ENCODE results near the gene VSIG10.

The VSIG10 gene

DNA sequence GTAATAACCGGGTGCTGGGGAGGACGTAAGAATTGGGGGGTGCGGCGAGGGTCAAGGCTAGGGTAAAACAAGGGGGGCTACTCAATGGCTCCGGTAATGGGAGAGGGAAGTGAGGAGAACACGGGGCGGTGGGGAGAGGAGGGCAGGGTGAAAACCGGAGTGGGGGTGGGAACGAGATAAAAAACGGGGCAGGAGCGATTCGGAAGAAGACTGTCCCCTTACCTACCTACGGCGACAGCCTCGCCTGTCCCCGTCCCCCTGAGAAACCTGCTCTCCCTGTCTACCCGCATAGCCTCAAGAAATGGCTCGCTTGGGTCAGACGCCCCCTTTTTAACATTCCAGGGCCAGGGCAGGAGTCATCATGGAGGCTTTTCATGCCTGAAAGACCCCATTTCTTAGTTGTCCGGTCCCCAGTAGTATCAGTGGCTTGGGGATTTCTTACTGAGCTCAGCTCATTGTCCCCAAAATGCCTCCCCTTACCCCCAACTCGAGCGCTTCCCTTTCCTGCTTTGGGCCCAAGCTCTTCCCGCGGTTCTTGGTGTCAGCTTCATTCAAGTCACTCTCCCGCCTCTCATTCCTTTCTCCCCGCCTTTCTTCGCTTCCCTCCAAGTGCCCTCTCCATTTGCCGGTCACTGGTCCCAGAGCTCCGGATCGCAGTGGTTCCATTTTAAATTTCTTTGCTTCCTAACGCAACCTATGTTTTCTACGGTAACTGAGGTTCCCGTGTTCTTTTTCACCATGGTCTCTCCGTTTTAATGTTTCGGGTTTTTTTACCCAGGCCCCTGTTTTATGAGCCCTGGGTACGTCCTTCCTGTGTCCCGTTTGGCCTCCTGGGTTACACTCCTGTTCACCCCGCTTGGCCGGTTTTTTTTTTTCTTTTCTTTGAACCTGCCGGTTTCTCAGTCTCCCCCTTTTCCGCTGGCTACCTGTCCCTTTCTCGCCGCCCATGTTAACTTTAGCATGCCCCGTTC lies 41.7 kb downstream of the VSIG10 start:
- Histone ChIP-seq H3K27ac (ENCODE audit: low read depth, low read length) (peak overlapping the region; percentile 97), H3K4me1 (ENCODE audit: control insufficient read depth in 5 of 5, insufficient read depth in 5 of 5, low read length in 5 of 5) (peaks cover 0 to 57% (median 42%) of the 10 kb centered on the region in 5 donors), H3K36me3 (ENCODE audit: control insufficient read depth in 5 of 5, insufficient read depth in 5 of 5, low read length in 5 of 5) (peaks cover 0 to 5% (median 0%) of the 10 kb centered on the region in 5 donors), H3K9ac (ENCODE audit: low read length in 5 of 5) (peak overlapping the region; percentile 87 to 97 (median 97)), H3K4me3 (ENCODE audit: low read depth in 1 of 5, low read length in 5 of 5) (peak overlapping the region; percentile 78 to 94 (median 85)), H3K9me3 (ENCODE audit: control insufficient read depth in 5 of 5, low read length in 5 of 5) (no peaks in the 10 kb centered on the region), H3K27me3 (ENCODE audit: control insufficient read depth in 5 of 5, insufficient read depth in 4 of 5, low read length in 5 of 5) (no peaks in the 10 kb centered on the region)

DNA sequence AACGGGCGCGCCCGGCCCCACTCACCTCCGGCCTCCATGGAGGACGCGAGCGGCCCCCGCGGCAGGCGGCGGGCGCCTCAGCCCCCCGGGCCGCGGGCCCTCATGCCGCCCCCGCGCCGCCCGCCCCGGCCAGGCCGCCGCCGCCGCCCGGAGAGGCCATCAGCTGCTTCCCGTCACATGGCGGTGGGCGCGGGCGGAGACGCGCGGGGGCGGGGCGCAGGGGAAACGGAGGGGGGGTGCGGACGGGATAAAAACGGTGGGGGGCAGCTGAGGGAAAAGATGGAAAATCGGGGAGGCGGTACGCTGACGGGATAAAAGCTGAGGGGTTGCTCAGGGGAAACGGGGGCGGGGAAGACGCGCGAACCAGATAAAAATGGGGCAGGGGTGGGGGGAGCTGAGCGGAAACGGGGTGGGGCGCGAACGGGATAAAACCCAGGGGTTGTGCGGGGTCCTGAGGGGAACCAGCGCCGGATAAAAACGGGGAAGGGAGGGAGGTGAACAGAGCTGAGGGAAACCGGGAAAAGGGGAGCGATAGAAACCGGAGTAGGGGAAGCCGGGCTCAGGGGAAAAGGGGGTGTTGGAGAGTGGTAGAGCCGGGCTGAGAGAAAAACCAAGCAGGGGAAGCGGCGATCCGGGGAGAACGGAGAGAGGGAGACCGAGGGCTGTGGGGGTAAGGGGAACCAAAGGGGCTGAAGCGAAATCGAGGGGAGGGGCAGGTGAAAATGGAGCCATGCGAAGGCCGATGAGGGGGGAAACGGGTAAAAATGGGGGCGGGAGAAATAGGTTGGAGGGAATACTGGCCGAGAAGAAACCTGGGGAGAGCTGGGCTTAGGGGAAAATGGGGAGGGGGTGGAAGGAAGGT lies 42.6 kb downstream of the VSIG10 start, which contains the start of gene WSB2:
Gene WSB2, minus strand, starts transcription at position 169 of the 862 bp plus-strand sequence. Its CDS starts 131 bp downstream, at position 38.
- H3K4me3 ChIP-seq (ENCODE audit: low read depth in 1 of 5, low read length in 5 of 5), result peak within 1 kb of the TSS; percentile 78 to 94 (median 86)
- H3K9ac ChIP-seq (ENCODE audit: low read length in 5 of 5), result peak within 1 kb of the TSS; percentile 95 to 97 (median 97)
- no peaks in the 10 kb centered on the region for H3K9me3 ChIP-seq (ENCODE audit: control insufficient read depth in 5 of 5, low read length in 5 of 5)
- H3K27ac ChIP-seq (ENCODE audit: low read depth, low read length), result peak within 1 kb of the TSS; percentile 100
- peaks cover 0 to under 1% (median 0%) of the 10 kb centered on the region in 5 donors for H3K36me3 ChIP-seq (ENCODE audit: control insufficient read depth in 5 of 5, insufficient read depth in 5 of 5, low read length in 5 of 5)
- H3K27me3 ChIP-seq (ENCODE audit: control insufficient read depth in 5 of 5, insufficient read depth in 4 of 5, low read length in 5 of 5), result no peaks in the 10 kb centered on the region
- H3K4me1 ChIP-seq (ENCODE audit: control insufficient read depth in 5 of 5, insufficient read depth in 5 of 5, low read length in 5 of 5), result peaks cover 0 to 60% (median 44%) of the 10 kb centered on the region in 5 donors

DNA sequence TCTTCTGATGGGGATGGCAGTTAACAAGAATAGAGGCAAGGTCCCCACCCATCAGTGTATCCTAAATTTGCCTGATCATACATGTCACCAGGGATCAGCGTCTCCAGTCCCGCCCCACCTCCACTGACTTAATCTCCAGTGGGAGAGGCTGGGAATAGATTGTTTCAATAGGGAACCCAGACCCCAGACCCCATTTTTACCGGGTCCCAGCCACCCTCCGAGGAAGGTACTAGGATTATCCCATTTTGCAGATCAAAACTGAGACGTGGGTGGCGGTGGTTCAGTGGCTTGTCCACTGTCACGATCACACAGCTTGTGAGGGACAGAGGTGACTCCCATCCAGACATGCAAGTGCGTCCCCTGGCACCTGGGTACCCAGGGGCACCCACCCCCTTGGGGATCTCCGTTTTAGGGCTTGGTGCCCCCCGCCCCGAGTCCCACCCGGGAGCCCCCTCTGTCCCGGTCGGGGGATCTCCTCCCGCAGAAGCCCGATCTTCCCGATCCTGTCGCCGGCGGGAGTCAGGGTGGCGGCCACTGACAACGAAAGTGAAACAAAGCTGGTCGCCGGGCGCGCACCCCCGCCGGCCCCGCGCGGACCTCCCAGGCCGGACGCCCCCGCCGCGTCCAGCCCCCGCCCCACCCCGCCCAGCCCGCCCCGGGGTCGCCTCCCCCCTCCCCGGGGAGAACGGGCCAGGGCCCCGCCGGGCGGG lies 43.4 kb downstream of the VSIG10 start:
- H3K36me3 ChIP-seq (ENCODE audit: control insufficient read depth in 5 of 5, insufficient read depth in 5 of 5, low read length in 5 of 5), result no peaks in the 10 kb centered on the region
- peak overlapping the region; percentile 83 to 96 (median 95) for H3K9ac ChIP-seq (ENCODE audit: low read length in 5 of 5)
- peak overlapping the region; percentile 67 to 88 (median 81) for H3K4me3 ChIP-seq (ENCODE audit: low read depth in 1 of 5, low read length in 5 of 5)
- H3K4me1 ChIP-seq (ENCODE audit: control insufficient read depth in 5 of 5, insufficient read depth in 5 of 5, low read length in 5 of 5), result peaks cover 2 to 67% (median 50%) of the 10 kb centered on the region in 5 donors
- H3K27ac ChIP-seq (ENCODE audit: low read depth, low read length), result peak overlapping the region; percentile 100
- H3K9me3 ChIP-seq (ENCODE audit: control insufficient read depth in 5 of 5, low read length in 5 of 5), result no peaks in the 10 kb centered on the region
- no peaks in the 10 kb centered on the region for H3K27me3 ChIP-seq (ENCODE audit: control insufficient read depth in 5 of 5, insufficient read depth in 4 of 5, low read length in 5 of 5)

- H3K4me3 ChIP-seq (ENCODE audit: low read depth in 1 of 5, low read length in 5 of 5), result peak overlapping the region; percentile 67 to 88 (median 81)
- H3K27me3 ChIP-seq (ENCODE audit: control insufficient read depth in 5 of 5, insufficient read depth in 4 of 5, low read length in 5 of 5), result no peaks in the 10 kb centered on the region
- H3K36me3 ChIP-seq (ENCODE audit: control insufficient read depth in 5 of 5, insufficient read depth in 5 of 5, low read length in 5 of 5), result no peaks in the 10 kb centered on the region
- H3K27ac ChIP-seq (ENCODE audit: low read depth, low read length), result peak overlapping the region; percentile 100
- H3K9me3 ChIP-seq (ENCODE audit: control insufficient read depth in 5 of 5, low read length in 5 of 5), result no peaks in the 10 kb centered on the region
- peak overlapping the region; percentile 83 to 96 (median 95) for H3K9ac ChIP-seq (ENCODE audit: low read length in 5 of 5)
- peaks cover 2 to 63% (median 46%) of the 10 kb centered on the region in 5 donors for H3K4me1 ChIP-seq (ENCODE audit: control insufficient read depth in 5 of 5, insufficient read depth in 5 of 5, low read length in 5 of 5)
Observed at GRCh38 chr12:118059341-118060191, 44.2 kb downstream of the VSIG10 start.

- Histone ChIP-seq H3K27ac (ENCODE audit: low read depth, low read length) (peak overlapping the region; percentile 100), H3K9me3 (ENCODE audit: control insufficient read depth in 5 of 5, low read length in 5 of 5) (no peaks in the 10 kb centered on the region), H3K36me3 (ENCODE audit: control insufficient read depth in 5 of 5, insufficient read depth in 5 of 5, low read length in 5 of 5) (no peaks in the 10 kb centered on the region), H3K9ac (ENCODE audit: low read length in 5 of 5) (peak overlapping the region in 3 of 5 donors; percentile 83 to 95 (median 94)), H3K27me3 (ENCODE audit: control insufficient read depth in 5 of 5, insufficient read depth in 4 of 5, low read length in 5 of 5) (no peaks in the 10 kb centered on the region), H3K4me1 (ENCODE audit: control insufficient read depth in 5 of 5, insufficient read depth in 5 of 5, low read length in 5 of 5) (peaks cover 2 to 57% (median 41%) of the 10 kb centered on the region in 5 donors), H3K4me3 (ENCODE audit: low read depth in 1 of 5, low read length in 5 of 5) (no peak overlapping the region)
Observed at GRCh38 chr12:118058881-118059280, 44.9 kb downstream of the VSIG10 start.

GRCh38 chr12:118058227-118058626 lies 45.6 kb downstream of the VSIG10 start:
- H3K9me3 ChIP-seq (ENCODE audit: control insufficient read depth in 5 of 5, low read length in 5 of 5), result no peaks in the 10 kb centered on the region
- H3K27ac ChIP-seq (ENCODE audit: low read depth, low read length), result no peak overlapping the region
- H3K9ac ChIP-seq (ENCODE audit: low read length in 5 of 5), result no peak overlapping the region
- no peaks in the 10 kb centered on the region for H3K27me3 ChIP-seq (ENCODE audit: control insufficient read depth in 5 of 5, insufficient read depth in 4 of 5, low read length in 5 of 5)
- H3K4me3 ChIP-seq (ENCODE audit: low read depth in 1 of 5, low read length in 5 of 5), result no peak overlapping the region
- peaks cover 3 to 57% (median 41%) of the 10 kb centered on the region in 5 donors for H3K4me1 ChIP-seq (ENCODE audit: control insufficient read depth in 5 of 5, insufficient read depth in 5 of 5, low read length in 5 of 5)
- H3K36me3 ChIP-seq (ENCODE audit: control insufficient read depth in 5 of 5, insufficient read depth in 5 of 5, low read length in 5 of 5), result no peaks in the 10 kb centered on the region

GRCh38 chr12:118055865-118056773 lies 47.7 kb downstream of the VSIG10 start:
- Histone ChIP-seq H3K9ac (ENCODE audit: low read length in 5 of 5) (peak overlapping the region in 2 of 5 donors; percentile 21 to 43), H3K4me1 (ENCODE audit: control insufficient read depth in 5 of 5, insufficient read depth in 5 of 5, low read length in 5 of 5) (peaks cover 10 to 57% (median 47%) of the 10 kb centered on the region in 5 donors), H3K27me3 (ENCODE audit: control insufficient read depth in 5 of 5, insufficient read depth in 4 of 5, low read length in 5 of 5) (no peaks in the 10 kb centered on the region), H3K4me3 (ENCODE audit: low read depth in 1 of 5, low read length in 5 of 5) (no peak overlapping the region), H3K36me3 (ENCODE audit: control insufficient read depth in 5 of 5, insufficient read depth in 5 of 5, low read length in 5 of 5) (peaks cover 2 to 10% (median 3%) of the 10 kb centered on the region in 5 donors), H3K9me3 (ENCODE audit: control insufficient read depth in 5 of 5, low read length in 5 of 5) (no peaks in the 10 kb centered on the region), H3K27ac (ENCODE audit: low read depth, low read length) (peak overlapping the region; percentile 85)

DNA sequence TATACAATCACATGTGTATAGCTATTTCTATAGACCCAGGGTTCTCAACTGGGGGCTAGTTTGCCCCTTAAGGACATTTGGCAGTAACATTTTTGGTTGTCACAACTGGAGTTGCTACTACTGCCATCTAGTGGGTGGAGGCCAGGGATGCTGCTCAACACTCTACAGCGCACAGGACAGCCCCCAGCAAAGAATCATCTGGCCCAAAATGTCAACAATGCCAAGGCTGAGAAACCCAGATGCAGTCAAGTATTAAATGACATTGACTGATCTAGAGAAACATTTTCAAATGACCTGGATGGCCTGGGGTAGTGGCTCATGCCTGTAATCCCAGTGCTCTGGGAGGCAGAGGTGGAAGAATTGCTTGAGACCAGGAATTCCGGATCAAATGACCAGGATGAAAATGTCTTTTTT lies 48.7 kb downstream of the VSIG10 start:
- H3K36me3 ChIP-seq (ENCODE audit: control insufficient read depth in 5 of 5, insufficient read depth in 5 of 5, low read length in 5 of 5), result peaks cover 2 to 19% (median 11%) of the 10 kb centered on the region in 5 donors
- no peak overlapping the region for H3K9ac ChIP-seq (ENCODE audit: low read length in 5 of 5)
- no peak overlapping the region for H3K4me3 ChIP-seq (ENCODE audit: low read depth in 1 of 5, low read length in 5 of 5)
- H3K4me1 ChIP-seq (ENCODE audit: control insufficient read depth in 5 of 5, insufficient read depth in 5 of 5, low read length in 5 of 5), result peaks cover 10 to 54% (median 45%) of the 10 kb centered on the region in 5 donors
- H3K27me3 ChIP-seq (ENCODE audit: control insufficient read depth in 5 of 5, insufficient read depth in 4 of 5, low read length in 5 of 5), result no peaks in the 10 kb centered on the region
- H3K9me3 ChIP-seq (ENCODE audit: control insufficient read depth in 5 of 5, low read length in 5 of 5), result no peaks in the 10 kb centered on the region
- peak overlapping the region; percentile 85 for H3K27ac ChIP-seq (ENCODE audit: low read depth, low read length)
